Activated B cell treated with CpG ODN at 0.5 μM for 24 hours (primary cell): ENCODE data around the gene CNNM4. TPM values are rescaled to one million over a fixed set of nuclear protein-coding genes. Genes with fewer than 3 reads are reported as not detected.
A peak's percentile ranks its signal among the peaks of the same experiment; 100 is the strongest.

Experiments used
- ATAC-seq: fragments of 200-7000 bp; cut with Tn5 transposase; one replicate; pipeline ENCODE4 v1.10.0; 2021; ENCODE audit warnings: low read depth, mild to moderate bottlenecking, moderate library complexity
- CTCF ChIA-PET: fragments of 350-600 bp; sonication (Branson Sonifier 250); formaldehyde crosslinking; loops from one replicate; lab custom pipeline; 2021; ENCODE audit warnings: antibody characterized with exemption; lab: Charles Lee
- POLR2A ChIA-PET: fragments of 350-600 bp; sonication (Branson Sonifier 250); formaldehyde crosslinking; loops from one replicate; lab custom pipeline; 2021; ENCODE audit warnings: antibody characterized with exemption; lab: Charles Lee
- DNase-seq: peaks from one replicate; pipeline ENCODE4 v3.0.0; 2022
- H3K27ac Mint-ChIP-seq: one replicate; pipeline ENCODE4 v1.8.0; 2020; ENCODE audit warnings: mixed read lengths
- H3K27me3 Mint-ChIP-seq: one replicate; pipeline ENCODE4 v1.8.0; 2021; ENCODE audit warnings: mixed read lengths
- H3K36me3 Mint-ChIP-seq: one replicate; pipeline ENCODE4 v1.8.0; 2021; ENCODE audit warnings: low read depth, mixed read lengths
- H3K4me1 Mint-ChIP-seq: one replicate; pipeline ENCODE4 v1.8.0; 2021; ENCODE audit warnings: mixed read lengths
- H3K4me3 Mint-ChIP-seq: one replicate; pipeline ENCODE4 v1.8.0; 2020; ENCODE audit warnings: mild to moderate bottlenecking, mixed read lengths
- H3K9me3 Mint-ChIP-seq: one replicate; pipeline ENCODE4 v1.8.0; 2020; ENCODE audit warnings: mixed read lengths
- CTCF ChIP-seq: fragments of 200-600 bp; IDR thresholded peaks from one replicate; pipeline ENCODE4 v1.8.0; 2022; ENCODE audit warnings: antibody characterized with exemption, mild to moderate bottlenecking
- intact Hi-C: fragments of 100-400 bp; cut with micrococcal nuclease; formaldehyde crosslinking; loops from one replicate; pipeline ENCODE4 v1.15.1; 2024
- total RNA-seq: library from RNA; stranded (reverse); gene quantifications from 2 replicates; pipeline ENCODE4 v1.2.3, GENCODE V29; 2022

CNNM4 gene
- total RNA-seq, 1 donor from 2014 or later = 10.0 TPM

GRCh38 chr2:96807127-96807471 is 46.4 kb downstream of the CNNM4 start:
- intact Hi-C loops = loop anchor here (10.0 kb wide), 1 partner anchor 812 kb away; the partner anchor contains the start of gene ANKRD36C
- POLR2A ChIA-PET = interaction anchor here (0.7 to 2.4 kb wide), 4 partner anchors 9 to 838 kb away, joined by 3 to 20 read pairs (median 4); partner anchors contain the start of gene CNNM3
- Mint-ChIP-seq H3K27ac (peak overlapping the region; percentile 96), H3K9me3 (no peaks in the 10 kb centered on the region), H3K27me3 (no peaks in the 10 kb centered on the region), H3K36me3 (peaks cover 31% of the 10 kb centered on the region), H3K4me1 (peaks cover 25% of the 10 kb centered on the region), H3K4me3 (peak overlapping the region; percentile 67)
- no peak for TF ChIP-seq CTCF
- CTCF ChIA-PET = interaction anchor here (1.0 kb wide), 1 partner anchor 9 kb away, joined by 3 read pairs; the partner anchor contains the start of gene CNNM3
- no peak for DNase-seq
- ATAC-seq = no peak

GRCh38 chr2:96808176-96808837 is 47.6 kb downstream of the CNNM4 start:
- Mint-ChIP-seq H3K9me3 (no peaks in the 10 kb centered on the region), H3K4me3 (no peak overlapping the region), H3K4me1 (peaks cover 28% of the 10 kb centered on the region), H3K27ac (peak overlapping the region; percentile 73), H3K27me3 (no peaks in the 10 kb centered on the region), H3K36me3 (peaks cover 35% of the 10 kb centered on the region)
- DNase-seq = no peak
- intact Hi-C loops = loop anchor here (10.0 kb wide), 1 partner anchor 814 kb away; the partner anchor contains the start of gene ANKRD36C
- POLR2A ChIA-PET = interaction anchor here (0.6 to 2.4 kb wide), 2 partner anchors 7 to 488 kb away, joined by 3 to 20 read pairs; partner anchors contain the start of gene CNNM3
- CTCF ChIA-PET = no interaction called here
- no peak for TF ChIP-seq CTCF
- ATAC-seq = no peak

GRCh38 chr2:96809216-96809882 is 48.6 kb downstream of the CNNM4 start:
- H3K4me3 Mint-ChIP-seq = no peak overlapping the region
- intact Hi-C loops = loop anchor here (10.0 kb wide), 1 partner anchor 815 kb away; the partner anchor contains the start of gene ANKRD36C
- no peak for ATAC-seq
- no peak for DNase-seq
- TF ChIP-seq CTCF = no peak
- peaks cover 35% of the 10 kb centered on the region for H3K36me3 Mint-ChIP-seq
- peaks cover 31% of the 10 kb centered on the region for H3K4me1 Mint-ChIP-seq
- no peaks in the 10 kb centered on the region for H3K9me3 Mint-ChIP-seq
- ChIA-PET CTCF (no interaction called here), POLR2A (no interaction called here)
- H3K27ac Mint-ChIP-seq = no peak overlapping the region
- H3K27me3 Mint-ChIP-seq = no peaks in the 10 kb centered on the region

- Mint-ChIP-seq H3K4me3 (no peak overlapping the region), H3K4me1 (peaks cover 31% of the 10 kb centered on the region), H3K36me3 (peaks cover 35% of the 10 kb centered on the region), H3K27ac (no peak overlapping the region), H3K9me3 (no peaks in the 10 kb centered on the region), H3K27me3 (no peaks in the 10 kb centered on the region)
- CTCF ChIA-PET = no interaction called here
- no peak for TF ChIP-seq CTCF
- POLR2A ChIA-PET = interaction anchor here (0.6 to 0.8 kb wide), 2 partner anchors 9 to 500 kb away, joined by 3 read pairs; no protein-coding TSS in a partner anchor
- intact Hi-C loops = loop anchor here (10.0 kb wide), 1 partner anchor 815 kb away; the partner anchor contains the start of gene ANKRD36C
- no peak for ATAC-seq
- no peak for DNase-seq
These were observed 49.5 kb downstream of the CNNM4 start for GRCh38 chr2:96809951-96810782.
